Measurements from ENCODE around the gene MMEL1.

DNA sequence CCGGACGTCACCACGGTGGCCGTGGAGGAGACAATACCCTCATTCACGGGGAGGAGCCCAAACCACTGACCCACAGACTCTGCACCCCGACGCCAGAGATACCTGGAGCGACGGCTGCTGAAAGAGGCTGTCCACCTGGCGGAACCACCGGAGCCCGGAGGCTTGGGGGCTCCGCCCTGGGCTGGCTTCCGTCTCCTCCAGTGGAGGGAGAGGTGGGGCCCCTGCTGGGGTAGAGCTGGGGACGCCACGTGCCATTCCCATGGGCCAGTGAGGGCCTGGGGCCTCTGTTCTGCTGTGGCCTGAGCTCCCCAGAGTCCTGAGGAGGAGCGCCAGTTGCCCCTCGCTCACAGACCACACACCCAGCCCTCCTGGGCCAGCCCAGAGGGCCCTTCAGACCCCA is 69.6 kb downstream of the MMEL1 start:
- TF ChIP-seq, protein P1, sequence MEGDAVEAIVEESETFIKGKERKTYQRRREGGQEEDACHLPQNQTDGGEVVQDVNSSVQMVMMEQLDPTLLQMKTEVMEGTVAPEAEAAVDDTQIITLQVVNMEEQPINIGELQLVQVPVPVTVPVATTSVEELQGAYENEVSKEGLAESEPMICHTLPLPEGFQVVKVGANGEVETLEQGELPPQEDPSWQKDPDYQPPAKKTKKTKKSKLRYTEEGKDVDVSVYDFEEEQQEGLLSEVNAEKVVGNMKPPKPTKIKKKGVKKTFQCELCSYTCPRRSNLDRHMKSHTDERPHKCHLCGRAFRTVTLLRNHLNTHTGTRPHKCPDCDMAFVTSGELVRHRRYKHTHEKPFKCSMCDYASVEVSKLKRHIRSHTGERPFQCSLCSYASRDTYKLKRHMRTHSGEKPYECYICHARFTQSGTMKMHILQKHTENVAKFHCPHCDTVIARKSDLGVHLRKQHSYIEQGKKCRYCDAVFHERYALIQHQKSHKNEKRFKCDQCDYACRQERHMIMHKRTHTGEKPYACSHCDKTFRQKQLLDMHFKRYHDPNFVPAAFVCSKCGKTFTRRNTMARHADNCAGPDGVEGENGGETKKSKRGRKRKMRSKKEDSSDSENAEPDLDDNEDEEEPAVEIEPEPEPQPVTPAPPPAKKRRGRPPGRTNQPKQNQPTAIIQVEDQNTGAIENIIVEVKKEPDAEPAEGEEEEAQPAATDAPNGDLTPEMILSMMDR (IDR thresholded peaks at IDR 0.05): no peak
- TF ChIP-seq TCF7L2 (IDR thresholded peaks at IDR 0.05; ENCODE audit: low read depth, low read length) (no peak), REST (IDR thresholded peaks at IDR 0.05; ENCODE audit: insufficient read depth in 1 of 2, low read depth in 2 of 2, low read length in 1 of 2) (no peak)

Measured in Panc1 (cell line).